ENCODE measurements around the gene PIGC.

DNA sequence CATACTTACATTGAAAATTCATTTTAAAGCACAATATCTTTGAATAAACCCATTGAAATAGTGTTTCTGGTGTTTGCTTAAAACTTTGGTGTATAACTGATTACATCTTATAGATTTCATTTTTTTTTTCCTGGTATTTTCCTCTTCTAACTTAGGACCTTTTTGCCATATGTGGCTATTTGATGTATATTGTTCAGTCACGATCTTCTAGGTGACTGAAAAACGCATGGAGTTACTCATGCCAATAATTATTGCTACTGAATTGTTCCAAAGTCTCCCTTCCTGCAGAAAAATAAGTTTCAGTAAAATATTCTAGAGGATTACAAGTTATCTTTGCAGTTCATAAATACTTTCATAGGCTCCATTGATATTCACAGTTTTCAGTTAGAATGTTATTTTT is 46.2 kb downstream of the PIGC start:
- TF ChIP-seq TAF1 (conservative IDR thresholded peaks at IDR 0.05) (no peak), NR2F2 (IDR thresholded peaks at IDR 0.05) (no peak), EGR1 (IDR thresholded peaks at IDR 0.05; ENCODE audit: low read depth in 2 of 2) (no peak), GABPA (IDR thresholded peaks at IDR 0.05 in 1 of 2, conservative IDR thresholded peaks at IDR 0.05 in 1 of 2) (no peak), YY1 (IDR thresholded peaks at IDR 0.05) (no peak), JUND (IDR thresholded peaks at IDR 0.05) (no peak), RAD21 (IDR thresholded peaks at IDR 0.05) (no peak), FOXA1 (IDR thresholded peaks at IDR 0.05) (no peak), RXRA (IDR thresholded peaks at IDR 0.05) (no peak)
- TF ChIP-seq, protein P1, sequence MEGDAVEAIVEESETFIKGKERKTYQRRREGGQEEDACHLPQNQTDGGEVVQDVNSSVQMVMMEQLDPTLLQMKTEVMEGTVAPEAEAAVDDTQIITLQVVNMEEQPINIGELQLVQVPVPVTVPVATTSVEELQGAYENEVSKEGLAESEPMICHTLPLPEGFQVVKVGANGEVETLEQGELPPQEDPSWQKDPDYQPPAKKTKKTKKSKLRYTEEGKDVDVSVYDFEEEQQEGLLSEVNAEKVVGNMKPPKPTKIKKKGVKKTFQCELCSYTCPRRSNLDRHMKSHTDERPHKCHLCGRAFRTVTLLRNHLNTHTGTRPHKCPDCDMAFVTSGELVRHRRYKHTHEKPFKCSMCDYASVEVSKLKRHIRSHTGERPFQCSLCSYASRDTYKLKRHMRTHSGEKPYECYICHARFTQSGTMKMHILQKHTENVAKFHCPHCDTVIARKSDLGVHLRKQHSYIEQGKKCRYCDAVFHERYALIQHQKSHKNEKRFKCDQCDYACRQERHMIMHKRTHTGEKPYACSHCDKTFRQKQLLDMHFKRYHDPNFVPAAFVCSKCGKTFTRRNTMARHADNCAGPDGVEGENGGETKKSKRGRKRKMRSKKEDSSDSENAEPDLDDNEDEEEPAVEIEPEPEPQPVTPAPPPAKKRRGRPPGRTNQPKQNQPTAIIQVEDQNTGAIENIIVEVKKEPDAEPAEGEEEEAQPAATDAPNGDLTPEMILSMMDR (IDR thresholded peaks at IDR 0.05; ENCODE audit: low read depth, low read length, missing input control), result no peak
- TF ChIP-seq, protein P2, sequence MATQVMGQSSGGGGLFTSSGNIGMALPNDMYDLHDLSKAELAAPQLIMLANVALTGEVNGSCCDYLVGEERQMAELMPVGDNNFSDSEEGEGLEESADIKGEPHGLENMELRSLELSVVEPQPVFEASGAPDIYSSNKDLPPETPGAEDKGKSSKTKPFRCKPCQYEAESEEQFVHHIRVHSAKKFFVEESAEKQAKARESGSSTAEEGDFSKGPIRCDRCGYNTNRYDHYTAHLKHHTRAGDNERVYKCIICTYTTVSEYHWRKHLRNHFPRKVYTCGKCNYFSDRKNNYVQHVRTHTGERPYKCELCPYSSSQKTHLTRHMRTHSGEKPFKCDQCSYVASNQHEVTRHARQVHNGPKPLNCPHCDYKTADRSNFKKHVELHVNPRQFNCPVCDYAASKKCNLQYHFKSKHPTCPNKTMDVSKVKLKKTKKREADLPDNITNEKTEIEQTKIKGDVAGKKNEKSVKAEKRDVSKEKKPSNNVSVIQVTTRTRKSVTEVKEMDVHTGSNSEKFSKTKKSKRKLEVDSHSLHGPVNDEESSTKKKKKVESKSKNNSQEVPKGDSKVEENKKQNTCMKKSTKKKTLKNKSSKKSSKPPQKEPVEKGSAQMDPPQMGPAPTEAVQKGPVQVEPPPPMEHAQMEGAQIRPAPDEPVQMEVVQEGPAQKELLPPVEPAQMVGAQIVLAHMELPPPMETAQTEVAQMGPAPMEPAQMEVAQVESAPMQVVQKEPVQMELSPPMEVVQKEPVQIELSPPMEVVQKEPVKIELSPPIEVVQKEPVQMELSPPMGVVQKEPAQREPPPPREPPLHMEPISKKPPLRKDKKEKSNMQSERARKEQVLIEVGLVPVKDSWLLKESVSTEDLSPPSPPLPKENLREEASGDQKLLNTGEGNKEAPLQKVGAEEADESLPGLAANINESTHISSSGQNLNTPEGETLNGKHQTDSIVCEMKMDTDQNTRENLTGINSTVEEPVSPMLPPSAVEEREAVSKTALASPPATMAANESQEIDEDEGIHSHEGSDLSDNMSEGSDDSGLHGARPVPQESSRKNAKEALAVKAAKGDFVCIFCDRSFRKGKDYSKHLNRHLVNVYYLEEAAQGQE (IDR thresholded peaks at IDR 0.05), result no peak
- TF ChIP-seq, protein P3, sequence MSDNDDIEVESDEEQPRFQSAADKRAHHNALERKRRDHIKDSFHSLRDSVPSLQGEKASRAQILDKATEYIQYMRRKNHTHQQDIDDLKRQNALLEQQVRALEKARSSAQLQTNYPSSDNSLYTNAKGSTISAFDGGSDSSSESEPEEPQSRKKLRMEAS (IDR thresholded peaks at IDR 0.05), result no peak
- TF ChIP-seq, protein P4, sequence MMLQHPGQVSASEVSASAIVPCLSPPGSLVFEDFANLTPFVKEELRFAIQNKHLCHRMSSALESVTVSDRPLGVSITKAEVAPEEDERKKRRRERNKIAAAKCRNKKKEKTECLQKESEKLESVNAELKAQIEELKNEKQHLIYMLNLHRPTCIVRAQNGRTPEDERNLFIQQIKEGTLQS (IDR thresholded peaks at IDR 0.05), result no peak
- TF ChIP-seq, protein P5, sequence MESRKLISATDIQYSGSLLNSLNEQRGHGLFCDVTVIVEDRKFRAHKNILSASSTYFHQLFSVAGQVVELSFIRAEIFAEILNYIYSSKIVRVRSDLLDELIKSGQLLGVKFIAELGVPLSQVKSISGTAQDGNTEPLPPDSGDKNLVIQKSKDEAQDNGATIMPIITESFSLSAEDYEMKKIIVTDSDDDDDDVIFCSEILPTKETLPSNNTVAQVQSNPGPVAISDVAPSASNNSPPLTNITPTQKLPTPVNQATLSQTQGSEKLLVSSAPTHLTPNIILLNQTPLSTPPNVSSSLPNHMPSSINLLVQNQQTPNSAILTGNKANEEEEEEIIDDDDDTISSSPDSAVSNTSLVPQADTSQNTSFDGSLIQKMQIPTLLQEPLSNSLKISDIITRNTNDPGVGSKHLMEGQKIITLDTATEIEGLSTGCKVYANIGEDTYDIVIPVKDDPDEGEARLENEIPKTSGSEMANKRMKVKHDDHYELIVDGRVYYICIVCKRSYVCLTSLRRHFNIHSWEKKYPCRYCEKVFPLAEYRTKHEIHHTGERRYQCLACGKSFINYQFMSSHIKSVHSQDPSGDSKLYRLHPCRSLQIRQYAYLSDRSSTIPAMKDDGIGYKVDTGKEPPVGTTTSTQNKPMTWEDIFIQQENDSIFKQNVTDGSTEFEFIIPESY (IDR thresholded peaks at IDR 0.05), result no peak

All from liver (tissue), 3 donors.